ENCODE measurements around the gene C1orf232. TPM values are rescaled to one million over a fixed set of nuclear protein-coding genes. Genes with fewer than 3 reads are reported as not detected.

C1orf232 gene
- total RNA-seq, 2 donors from 2014 or later = not detected

DNA sequence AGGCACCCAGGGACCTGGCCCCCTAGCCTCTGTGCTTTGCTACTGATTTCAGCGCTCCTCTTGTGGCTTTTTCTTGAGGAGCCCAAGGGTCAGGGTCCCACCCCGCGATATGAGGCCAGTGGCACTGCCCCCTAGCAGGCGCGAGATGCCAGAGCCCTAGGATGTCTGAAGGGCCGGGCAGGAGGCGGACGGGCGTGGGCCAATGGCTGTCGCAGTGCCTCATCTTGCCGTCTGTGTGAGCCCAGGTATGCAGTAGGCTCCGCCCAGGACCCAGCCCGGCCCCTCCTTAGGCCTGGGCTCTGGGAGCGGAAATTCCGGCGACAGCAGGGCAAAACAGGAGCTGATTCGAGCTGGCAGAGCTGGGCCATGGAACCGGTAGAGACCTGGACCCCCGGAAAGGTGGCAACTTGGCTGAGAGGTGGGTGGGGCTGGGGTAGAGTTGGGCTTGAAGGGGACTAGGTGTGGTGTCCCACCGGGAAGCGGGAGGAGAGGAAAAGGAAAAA lies 8.5 kb upstream of the C1orf232 start, which contains the start of gene CNKSR1:
Gene CNKSR1, plus strand, starts transcription at position 310 of the 503 bp plus-strand sequence. Its CDS starts 57 bp downstream, at position 367.
- H3K4me3 ChIP-seq (ENCODE audit: low read length) = peak within 1 kb of the TSS; percentile 79

GRCh38 chr1:26175346-26175745 lies 6.6 kb upstream of the C1orf232 start:
- Mint-ChIP-seq H3K4me1 (peaks cover 5% of the 10 kb centered on the region), H3K27ac (no peak overlapping the region), H3K4me3 (no peak overlapping the region), H3K36me3 (ENCODE audit: low read depth) (peaks cover 10% of the 10 kb centered on the region), H3K9me3 (no peaks in the 10 kb centered on the region), H3K27me3 (ENCODE audit: insufficient read depth) (no peaks in the 10 kb centered on the region)
- no peaks in the 10 kb centered on the region for H3K36me3 ChIP-seq (ENCODE audit: control insufficient read depth, insufficient read depth, low read length)
- peaks cover 12% of the 10 kb centered on the region for H3K4me1 ChIP-seq (ENCODE audit: control insufficient read depth, insufficient read depth, low read length)
- H3K27me3 ChIP-seq (ENCODE audit: control insufficient read depth, insufficient read depth, low read length, poor library complexity, severe bottlenecking) = no peaks in the 10 kb centered on the region
- no peaks in the 10 kb centered on the region for H3K9me3 ChIP-seq (ENCODE audit: control insufficient read depth, low read length)
- H3K27ac ChIP-seq (ENCODE audit: low read depth, low read length) = no peak overlapping the region
- DNase-seq = no peak
- TF ChIP-seq CTCF (conservative IDR thresholded peaks at IDR 0.05) = no peak
- 89 to 90% methylated on average over 3 to 8 of the region's 8 CpGs for WGBS, 2 experiments (ENCODE audit: insufficient coverage in 1 of 2, insufficient read length in 1 of 2)
- no peak overlapping the region for H3K4me3 ChIP-seq (ENCODE audit: low read length)
- H3K9ac ChIP-seq (ENCODE audit: extremely low read depth, low read length, poor library complexity, severe bottlenecking) = no peak overlapping the region

More for the DNA sequence above, 8.5 kb upstream of the C1orf232 start, which contains the start of gene CNKSR1:
- H3K36me3 Mint-ChIP-seq (ENCODE audit: low read depth) = peaks cover 19% of the 10 kb centered on the region
- H3K9me3 Mint-ChIP-seq = no peaks in the 10 kb centered on the region
- peak within 1 kb of the TSS; percentile 79 for H3K4me3 Mint-ChIP-seq
- peak; percentile 98 for DNase-seq
- H3K9ac ChIP-seq (ENCODE audit: extremely low read depth, low read length, poor library complexity, severe bottlenecking) = peak within 1 kb of the TSS; percentile 72
- H3K4me1 ChIP-seq (ENCODE audit: control insufficient read depth, insufficient read depth, low read length) = no peaks in the 10 kb centered on the region
- no peak within 1 kb of the TSS for H3K27ac ChIP-seq (ENCODE audit: low read depth, low read length)
- WGBS, 2 experiments (ENCODE audit: insufficient coverage in 1 of 2, insufficient read length in 1 of 2) = 32 to 57% methylated on average over 15 to 21 of the region's 21 CpGs
- peaks cover 3% of the 10 kb centered on the region for H3K4me1 Mint-ChIP-seq
- H3K9me3 ChIP-seq (ENCODE audit: control insufficient read depth, low read length) = no peaks in the 10 kb centered on the region
- peak within 1 kb of the TSS; percentile 98 for H3K27ac Mint-ChIP-seq
- peak; percentile 72 for TF ChIP-seq CTCF (conservative IDR thresholded peaks at IDR 0.05)
- H3K27me3 Mint-ChIP-seq (ENCODE audit: insufficient read depth) = no peaks in the 10 kb centered on the region
- no peaks in the 10 kb centered on the region for H3K27me3 ChIP-seq (ENCODE audit: control insufficient read depth, insufficient read depth, low read length, poor library complexity, severe bottlenecking)
- H3K36me3 ChIP-seq (ENCODE audit: control insufficient read depth, insufficient read depth, low read length) = peaks cover 4% of the 10 kb centered on the region

DNA sequence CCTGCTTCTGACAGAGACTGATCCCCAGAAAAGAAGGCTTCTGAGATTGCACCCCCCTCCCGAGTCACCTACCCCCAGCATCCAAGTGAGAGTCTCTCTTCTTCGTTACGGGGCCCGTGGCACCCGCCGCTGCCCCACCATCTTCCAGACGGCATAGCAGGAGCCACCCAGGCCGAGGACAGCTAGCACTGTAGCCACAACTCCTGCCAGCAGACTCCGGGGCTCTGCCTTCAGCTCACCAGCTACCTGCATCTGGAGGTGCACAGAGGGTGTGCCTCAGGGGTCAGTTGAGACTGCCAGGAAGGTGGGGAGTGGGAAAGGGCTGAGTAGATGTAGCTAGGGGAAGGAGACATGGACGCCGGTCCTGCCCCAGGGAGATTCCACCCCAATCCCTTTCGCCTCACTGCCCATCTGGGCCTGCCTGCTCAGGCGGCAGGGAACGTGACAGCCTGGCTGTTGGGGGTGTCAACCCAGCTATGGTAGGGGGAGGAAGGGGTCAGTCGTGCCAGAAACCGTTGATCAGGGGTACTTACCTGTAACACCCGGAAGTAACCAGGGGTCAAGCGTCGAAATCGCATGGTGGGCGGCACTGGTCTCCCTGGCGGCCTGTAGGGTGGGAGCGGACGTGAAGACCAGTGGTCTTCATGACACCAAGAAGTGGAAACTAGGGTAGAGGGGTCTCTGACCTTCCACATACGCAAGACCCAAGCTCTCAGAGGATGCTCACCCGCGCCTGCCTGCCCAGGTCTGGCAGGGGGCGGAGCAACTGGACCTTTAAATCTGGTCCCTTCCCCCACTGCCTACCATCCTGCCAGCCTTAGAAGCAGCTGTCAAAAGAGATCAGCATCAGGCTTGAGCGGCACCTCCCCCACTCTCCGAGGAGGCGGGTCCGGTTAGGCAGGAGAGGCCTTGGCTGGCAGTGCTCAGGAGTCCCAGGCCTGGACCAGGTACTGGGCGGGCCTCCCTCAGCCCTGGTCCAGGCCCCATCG lies 2.6 kb upstream of the C1orf232 start, which contains the start of gene ZNF593OS:
Gene ZNF593OS, minus strand, starts transcription at position 749 of the 989 bp plus-strand sequence. Its CDS starts 171 bp downstream, at position 578.
- Histone ChIP-seq H3K4me1 (ENCODE audit: control insufficient read depth, insufficient read depth, low read length) (peaks cover 12% of the 10 kb centered on the region), H3K27me3 (ENCODE audit: control insufficient read depth, insufficient read depth, low read length, poor library complexity, severe bottlenecking) (no peaks in the 10 kb centered on the region), H3K27ac (ENCODE audit: low read depth, low read length) (no peak within 1 kb of the TSS), H3K36me3 (ENCODE audit: control insufficient read depth, insufficient read depth, low read length) (no peaks in the 10 kb centered on the region), H3K4me3 (ENCODE audit: low read length) (peak within 1 kb of the TSS; percentile 91), H3K9ac (ENCODE audit: extremely low read depth, low read length, poor library complexity, severe bottlenecking) (peak within 1 kb of the TSS; percentile 79), H3K9me3 (ENCODE audit: control insufficient read depth, low read length) (no peaks in the 10 kb centered on the region)
- Mint-ChIP-seq H3K36me3 (ENCODE audit: low read depth) (peaks cover 4% of the 10 kb centered on the region), H3K27me3 (ENCODE audit: insufficient read depth) (peaks cover 21% of the 10 kb centered on the region), H3K4me1 (peaks cover 16% of the 10 kb centered on the region), H3K9me3 (no peaks in the 10 kb centered on the region), H3K4me3 (peak within 1 kb of the TSS; percentile 80), H3K27ac (no peak within 1 kb of the TSS)
- no peak for TF ChIP-seq CTCF (conservative IDR thresholded peaks at IDR 0.05)
- 92 to 94% methylated on average over 9 to 34 of the region's 34 CpGs for WGBS, 2 experiments (ENCODE audit: insufficient coverage in 1 of 2, insufficient read length in 1 of 2)
- DNase-seq = no peak
